K562 (cell line): ENCODE measurements around the gene CHSY1. TPM values are rescaled to one million over a fixed set of nuclear protein-coding genes. Genes with fewer than 3 reads are reported as not detected.
A peak's percentile ranks its signal among the peaks of the same experiment; 100 is the strongest.

Experiments used
- ADNP ChIP-seq: fragments of 200-800 bp; sonication (Bioruptor generic); IDR thresholded peaks from 2 replicates; pipeline ENCODE4 v1.6.1; 2016; ENCODE audit warnings: missing genetic modification characterization, missing compliant biosample characterization
- BRF1 ChIP-seq: IDR thresholded peaks from 3 replicates; pipeline ENCODE4 v1.6.1; 2011; ENCODE audit warnings: borderline replicate concordance, mild to moderate bottlenecking; ENCODE audit not compliant: insufficient read length; ENCODE audit errors: extremely low read depth
- CCAR2 ChIP-seq: fragments of 200-400 bp; formaldehyde crosslinking; IDR thresholded peaks from 2 replicates; pipeline ENCODE4 v1.6.1; 2017; ENCODE audit warnings: mild to moderate bottlenecking, low read depth, low read length
- CREBBP ChIP-seq: IDR thresholded peaks from one replicate; pipeline ENCODE4 v1.6.1; 2012; ENCODE audit warnings: low read depth, mild to moderate bottlenecking, control low read depth, inconsistent platforms, low read length
- ESRRA ChIP-seq: fragments of 450-650 bp; IDR thresholded peaks from 2 replicates; pipeline ENCODE4 v1.6.1; 2014; ENCODE audit warnings: low read depth, mild to moderate bottlenecking, moderate library complexity, borderline replicate concordance
- FOXP1 ChIP-seq: sonication (generic); formaldehyde crosslinking; IDR thresholded peaks from 2 replicates; pipeline ENCODE4 v1.8.0; 2022; ENCODE audit warnings: mild to moderate bottlenecking, missing genetic modification reagents
- HEY1 ChIP-seq: fragments of 250-450 bp; sonication (Bioruptor Pico); IDR thresholded peaks from 2 replicates; pipeline ENCODE4 v1.5.0; 2020; ENCODE audit warnings: mild to moderate bottlenecking, moderate library complexity, borderline replicate concordance
- KDM2B ChIP-seq: fragments of 250-450 bp; sonication (Bioruptor Pico); IDR thresholded peaks from 2 replicates; pipeline ENCODE4 v1.8.0; 2021; ENCODE audit warnings: mild to moderate bottlenecking, moderate library complexity
- KDM4B ChIP-seq, 2 experiments: fragments of 450-650 bp in 1 of 2; sonication (generic) in 1 of 2; IDR thresholded peaks; 2 replicates each; pipeline ENCODE4 v1.6.1; 2016 to 2017; ENCODE audit warnings: borderline replicate concordance in 2 of 2, antibody characterized with exemption in 1 of 2, low read depth in 1 of 2, mild to moderate bottlenecking in 1 of 2
- KHSRP ChIP-seq: fragments of 450-650 bp; IDR thresholded peaks from 2 replicates; pipeline ENCODE4 v1.6.1; 2017
- MXI1 ChIP-seq: IDR thresholded peaks from 2 replicates; pipeline ENCODE4 v1.6.1; 2011; ENCODE audit warnings: low read depth, mild to moderate bottlenecking, improper control_type of control experiment, low read length
- NONO ChIP-seq, 2 experiments: fragments of 200-400 bp in 1 of 2; fragments of 450-650 bp in 1 of 2; formaldehyde crosslinking in 1 of 2; IDR thresholded peaks; 2 replicates each; pipeline ENCODE4 v1.6.1; 2017; ENCODE audit warnings: low read depth in 2 of 2, mild to moderate bottlenecking in 2 of 2, moderate library complexity in 2 of 2, low read length in 1 of 2
- NR3C1 ChIP-seq: sonication (generic); formaldehyde crosslinking; IDR thresholded peaks from 2 replicates; pipeline ENCODE4 v1.8.1; 2022; ENCODE audit warnings: missing genetic modification reagents
- OTX1 ChIP-seq: fragments of 450-650 bp; formaldehyde crosslinking; IDR thresholded peaks from 2 replicates; pipeline ENCODE4 v1.4.0; 2022; ENCODE audit warnings: mild to moderate bottlenecking
- PHTF2 ChIP-seq: fragments of 250-450 bp; sonication (Bioruptor Pico); IDR thresholded peaks from 2 replicates; pipeline ENCODE4 v1.5.0; 2021; ENCODE audit warnings: mild to moderate bottlenecking
- POLR2A ChIP-seq: fragments of 450-650 bp; conservative IDR thresholded peaks from 2 replicates; pipeline ENCODE4 v1.6.1; 2016
- RBM14 ChIP-seq: fragments of 200-400 bp; formaldehyde crosslinking; IDR thresholded peaks from 2 replicates; pipeline ENCODE4 v1.6.1; 2018; ENCODE audit warnings: low read depth, mild to moderate bottlenecking, low read length, moderate library complexity, borderline replicate concordance; ENCODE audit not compliant: insufficient read depth
- SMAD2 ChIP-seq: fragments of 150-350 bp; IDR thresholded peaks from 2 replicates; pipeline ENCODE4 v1.6.1; 2014; ENCODE audit warnings: low read depth, mild to moderate bottlenecking, low read length
- SMARCA5 ChIP-seq: fragments of 450-650 bp; IDR thresholded peaks from 2 replicates; pipeline ENCODE4 v1.6.1; 2016
- TBL1XR1 ChIP-seq, 2 experiments: IDR thresholded peaks; 2 replicates each; pipeline ENCODE4 v1.6.1; 2012; ENCODE audit warnings: improper control_type of control experiment in 2 of 2, low read length in 2 of 2, mild to moderate bottlenecking in 1 of 2
- TCF7L2 ChIP-seq: fragments of 150-350 bp; IDR thresholded peaks from 2 replicates; pipeline ENCODE4 v1.6.1; 2016; ENCODE audit warnings: low read depth, mild to moderate bottlenecking, low read length, moderate library complexity
- ZNF232 ChIP-seq: sonication (generic); formaldehyde crosslinking; IDR thresholded peaks from 2 replicates; pipeline ENCODE4 v1.8.0; 2022; ENCODE audit warnings: mild to moderate bottlenecking, missing genetic modification reagents
- ZZZ3 ChIP-seq: fragments of 450-650 bp; IDR thresholded peaks from 2 replicates; pipeline ENCODE4 v1.6.1; 2016; ENCODE audit warnings: antibody characterized with exemption, mild to moderate bottlenecking, moderate library complexity
- polyA plus RNA-seq, 8 experiments: library from polyadenylated mRNA; depleted of rRNA in 4 of 8; stranded (reverse) in 5 of 8; unstranded in 3 of 8; fragments of >200 nt; fragmentation: Nextera tagmentation in 2 of 8; fragmentation: Illumina TruSeq in 1 of 8; extraction: Ambion mirVana in 2 of 8; extraction: Trizol in 1 of 8; gene quantifications; 2 replicates each; pipeline versions ENCODE4 v1.2.1 to v1.2.3, GENCODE V29; 2011 to 2014; ENCODE audit warnings: inconsistent platforms in 1 of 8, missing spikeins in 1 of 8
- total RNA-seq, 7 experiments: library from RNA; depleted of rRNA in 6 of 7; stranded (reverse); fragments of >200 nt in 6 of 7; fragmentation: Illumina TruSeq in 2 of 7; extraction: Trizol in 2 of 7; gene quantifications; 2 replicates each; pipeline versions ENCODE4 v1.2.1 to v1.2.3, GENCODE V29; 2011 to 2021; ENCODE audit warnings: low replicate concordance in 1 of 7
- TF ChIP-seq, protein P1 (sequence below): fragments of 250-450 bp; sonication (Bioruptor Pico); IDR thresholded peaks from 2 replicates; pipeline ENCODE4 v1.5.0; 2022; ENCODE audit warnings: mild to moderate bottlenecking
- TF ChIP-seq, protein P2 (sequence below): fragments of 450-650 bp; formaldehyde crosslinking; IDR thresholded peaks from 2 replicates; pipeline ENCODE4 v1.4.0; 2020; ENCODE audit warnings: mild to moderate bottlenecking
- TF ChIP-seq, protein P3 (sequence below): fragments of 450-650 bp; IDR thresholded peaks from 2 replicates; pipeline ENCODE4 v1.6.1; 2017; ENCODE audit warnings: mild to moderate bottlenecking, moderate library complexity

CHSY1 gene
- total and polyA plus RNA-seq, 9 of the 15 experiments (the other 6 are each of a cell fraction or from before 2014, with no cell fraction given): 7.0 to 16.4 (median 13.4) TPM

DNA sequence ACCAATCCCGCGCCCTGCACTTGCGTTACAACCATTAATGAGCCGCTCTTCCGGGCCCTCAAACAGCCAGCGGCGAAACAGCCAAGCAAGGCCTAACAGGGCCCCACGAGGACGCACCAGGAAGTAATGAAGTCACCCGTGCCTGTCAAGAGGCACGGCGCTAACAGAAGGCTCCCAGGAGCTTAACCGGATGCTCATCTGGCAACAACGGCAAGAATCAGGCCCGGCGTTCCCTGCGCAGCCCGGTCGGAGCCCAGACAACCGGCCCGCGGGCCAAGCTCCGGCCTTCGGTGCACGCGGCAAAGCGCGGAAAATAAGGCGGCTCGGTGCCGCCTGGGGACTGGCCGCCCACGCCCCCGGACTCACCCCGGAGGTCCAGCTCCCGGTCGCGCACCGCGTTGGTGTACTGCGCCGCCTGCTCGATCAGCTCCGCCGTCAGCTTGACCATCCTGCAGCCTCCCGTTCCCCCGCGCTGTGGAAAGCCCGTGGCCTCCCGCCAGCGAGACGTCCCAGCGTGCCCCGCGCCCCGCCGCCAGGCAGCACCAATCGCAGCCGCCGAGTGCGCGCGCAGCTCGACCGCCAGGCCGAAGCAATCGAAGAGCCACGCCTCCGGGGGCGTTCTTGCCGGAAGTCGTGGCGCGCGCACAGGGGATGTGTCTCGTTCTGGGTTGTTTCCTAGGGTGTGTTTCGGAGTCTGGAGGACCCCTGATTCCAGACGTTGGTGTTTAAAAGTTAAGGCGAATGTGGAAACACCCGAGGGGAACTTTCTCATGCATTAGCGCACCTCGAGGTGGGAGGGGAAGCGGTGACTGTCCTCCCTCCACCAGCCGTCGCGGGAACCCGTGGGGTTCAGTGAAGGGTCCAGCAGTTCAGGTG lies 43.1 kb upstream of the CHSY1 start, which contains the start of gene SNRPA1 (continued):
- no peak for TF ChIP-seq BRF1
- peak; percentile 89 for TF ChIP-seq POLR2A
- TF ChIP-seq ESRRA: peak; percentile 61
- TF ChIP-seq KHSRP: no peak
- TF ChIP-seq SMARCA5: no peak
- no peak for TF ChIP-seq CREBBP
- TF ChIP-seq FOXP1: peak; percentile 78; the same call in 1 of the 2 replicates
- TF ChIP-seq TBL1XR1 (IDR thresholded peaks at IDR 0.05; ENCODE audit: low read length in 2 of 2): 0 out of 4 replicates have a peak, but pooled peaks have one; percentile 32 to 74
- peak in 1 of 2 experiments; percentile 73; a peak in 1 of 4 replicates for TF ChIP-seq KDM4B (IDR thresholded peaks at IDR 0.05; ENCODE audit: borderline replicate concordance in 2 of 2, low read depth in 1 of 2)
- TF ChIP-seq OTX1 (CRISPR knock-in tag): peak; percentile 35; the same call in 1 of the 2 replicates
- TF ChIP-seq SMAD2: no peak
- TF ChIP-seq MXI1: peak; percentile 87
- TF ChIP-seq TCF7L2: no peak
- no peak for TF ChIP-seq RBM14
- TF ChIP-seq ZZZ3: peak; percentile 73
- peak; percentile 32 to 33; a peak in 2 of 4 replicates for TF ChIP-seq NONO (IDR thresholded peaks at IDR 0.05; ENCODE audit: low read depth in 2 of 2, low read length in 1 of 2)
- peak; percentile 89 for TF ChIP-seq NR3C1 (CRISPR knock-in tag)
- TF ChIP-seq ADNP (tag): no peak
- TF ChIP-seq CCAR2: no peak
- TF ChIP-seq, protein P1, sequence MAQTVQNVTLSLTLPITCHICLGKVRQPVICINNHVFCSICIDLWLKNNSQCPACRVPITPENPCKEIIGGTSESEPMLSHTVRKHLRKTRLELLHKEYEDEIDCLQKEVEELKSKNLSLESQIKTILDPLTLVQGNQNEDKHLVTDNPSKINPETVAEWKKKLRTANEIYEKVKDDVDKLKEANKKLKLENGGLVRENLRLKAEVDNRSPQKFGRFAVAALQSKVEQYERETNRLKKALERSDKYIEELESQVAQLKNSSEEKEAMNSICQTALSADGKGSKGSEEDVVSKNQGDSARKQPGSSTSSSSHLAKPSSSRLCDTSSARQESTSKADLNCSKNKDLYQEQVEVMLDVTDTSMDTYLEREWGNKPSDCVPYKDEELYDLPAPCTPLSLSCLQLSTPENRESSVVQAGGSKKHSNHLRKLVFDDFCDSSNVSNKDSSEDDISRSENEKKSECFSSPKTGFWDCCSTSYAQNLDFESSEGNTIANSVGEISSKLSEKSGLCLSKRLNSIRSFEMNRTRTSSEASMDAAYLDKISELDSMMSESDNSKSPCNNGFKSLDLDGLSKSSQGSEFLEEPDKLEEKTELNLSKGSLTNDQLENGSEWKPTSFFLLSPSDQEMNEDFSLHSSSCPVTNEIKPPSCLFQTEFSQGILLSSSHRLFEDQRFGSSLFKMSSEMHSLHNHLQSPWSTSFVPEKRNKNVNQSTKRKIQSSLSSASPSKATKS: no peak
- TF ChIP-seq ZNF232 (CRISPR knock-in tag): 0 out of 2 replicates have a peak, but pooled peaks have one; percentile 46
- TF ChIP-seq, protein P2, sequence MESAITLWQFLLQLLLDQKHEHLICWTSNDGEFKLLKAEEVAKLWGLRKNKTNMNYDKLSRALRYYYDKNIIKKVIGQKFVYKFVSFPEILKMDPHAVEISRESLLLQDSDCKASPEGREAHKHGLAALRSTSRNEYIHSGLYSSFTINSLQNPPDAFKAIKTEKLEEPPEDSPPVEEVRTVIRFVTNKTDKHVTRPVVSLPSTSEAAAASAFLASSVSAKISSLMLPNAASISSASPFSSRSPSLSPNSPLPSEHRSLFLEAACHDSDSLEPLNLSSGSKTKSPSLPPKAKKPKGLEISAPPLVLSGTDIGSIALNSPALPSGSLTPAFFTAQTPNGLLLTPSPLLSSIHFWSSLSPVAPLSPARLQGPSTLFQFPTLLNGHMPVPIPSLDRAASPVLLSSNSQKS (CRISPR knock-in tag): no peak
- no peak for TF ChIP-seq PHTF2 (CRISPR knock-in tag)
- TF ChIP-seq, protein P3, sequence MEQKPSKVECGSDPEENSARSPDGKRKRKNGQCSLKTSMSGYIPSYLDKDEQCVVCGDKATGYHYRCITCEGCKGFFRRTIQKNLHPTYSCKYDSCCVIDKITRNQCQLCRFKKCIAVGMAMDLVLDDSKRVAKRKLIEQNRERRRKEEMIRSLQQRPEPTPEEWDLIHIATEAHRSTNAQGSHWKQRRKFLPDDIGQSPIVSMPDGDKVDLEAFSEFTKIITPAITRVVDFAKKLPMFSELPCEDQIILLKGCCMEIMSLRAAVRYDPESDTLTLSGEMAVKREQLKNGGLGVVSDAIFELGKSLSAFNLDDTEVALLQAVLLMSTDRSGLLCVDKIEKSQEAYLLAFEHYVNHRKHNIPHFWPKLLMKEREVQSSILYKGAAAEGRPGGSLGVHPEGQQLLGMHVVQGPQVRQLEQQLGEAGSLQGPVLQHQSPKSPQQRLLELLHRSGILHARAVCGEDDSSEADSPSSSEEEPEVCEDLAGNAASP: no peak
- no peak for TF ChIP-seq KDM2B
- no peak for TF ChIP-seq HEY1 (CRISPR knock-in tag)
